ENCODE measurements around the gene SEL1L2.

SEL1L2 gene

GRCh38 chr20:13874394-13875157, 115.8 kb downstream of the SEL1L2 start:
- no peak for DNase-seq (ENCODE audit: extremely low read depth, insufficient read length)
- no peak for TF ChIP-seq CTCF (IDR thresholded peaks at IDR 0.05; ENCODE audit: insufficient read depth, low read length, poor library complexity, severe bottlenecking)
- Histone ChIP-seq H3K27me3 (replicated peaks; ENCODE audit: control insufficient read depth, insufficient read depth, low read length) (no peaks in the 10 kb centered on the region), H3K4me3 (replicated peaks; ENCODE audit: low read depth, low read length) (no peak overlapping the region), H3K36me3 (ENCODE audit: control insufficient read depth, insufficient read depth, low read length) (no peaks in the 10 kb centered on the region)

- DNase-seq (ENCODE audit: extremely low read depth, insufficient read length), result no peak
Measured at GRCh38 chr20:13873831-13874230, 116.6 kb downstream of the SEL1L2 start.

GRCh38 chr20:13870170-13870748, 120.2 kb downstream of the SEL1L2 start:
- no peak for DNase-seq (ENCODE audit: extremely low read depth, insufficient read length)
- H3K4me3 ChIP-seq (replicated peaks; ENCODE audit: low read depth, low read length), result no peak overlapping the region
- H3K27me3 ChIP-seq (replicated peaks; ENCODE audit: control insufficient read depth, insufficient read depth, low read length), result no peaks in the 10 kb centered on the region; the same call in 1 of the 2 replicates
- H3K36me3 ChIP-seq (ENCODE audit: control insufficient read depth, insufficient read depth, low read length), result no peaks in the 10 kb centered on the region
- TF ChIP-seq CTCF (IDR thresholded peaks at IDR 0.05; ENCODE audit: insufficient read depth, low read length, poor library complexity, severe bottlenecking), result peak; percentile 30

More at GRCh38 chr20:13873831-13874230, 116.6 kb downstream of the SEL1L2 start:
- H3K27me3 ChIP-seq (replicated peaks; ENCODE audit: control insufficient read depth, insufficient read depth, low read length), result no peaks in the 10 kb centered on the region
- H3K36me3 ChIP-seq (ENCODE audit: control insufficient read depth, insufficient read depth, low read length), result no peaks in the 10 kb centered on the region
- no peak for TF ChIP-seq CTCF (IDR thresholded peaks at IDR 0.05; ENCODE audit: insufficient read depth, low read length, poor library complexity, severe bottlenecking)
- H3K4me3 ChIP-seq (replicated peaks; ENCODE audit: low read depth, low read length), result no peak overlapping the region

- no peak for DNase-seq (ENCODE audit: extremely low read depth, insufficient read length)
- H3K36me3 ChIP-seq (ENCODE audit: control insufficient read depth, insufficient read depth, low read length), result no peaks in the 10 kb centered on the region
- no peaks in the 10 kb centered on the region; the same call in 1 of the 2 replicates for H3K27me3 ChIP-seq (replicated peaks; ENCODE audit: control insufficient read depth, insufficient read depth, low read length)
Measured at GRCh38 chr20:13868331-13868730, 122.1 kb downstream of the SEL1L2 start.

GRCh38 chr20:13865791-13866351, 124.5 kb downstream of the SEL1L2 start:
- H3K27me3 ChIP-seq (replicated peaks; ENCODE audit: control insufficient read depth, insufficient read depth, low read length), result no peaks in the 10 kb centered on the region; the same call in 1 of the 2 replicates

More at GRCh38 chr20:13868331-13868730, 122.1 kb downstream of the SEL1L2 start:
- TF ChIP-seq CTCF (IDR thresholded peaks at IDR 0.05; ENCODE audit: insufficient read depth, low read length, poor library complexity, severe bottlenecking), result no peak
- no peak overlapping the region for H3K4me3 ChIP-seq (replicated peaks; ENCODE audit: low read depth, low read length)

More at GRCh38 chr20:13865791-13866351, 124.5 kb downstream of the SEL1L2 start:
- Histone ChIP-seq H3K36me3 (ENCODE audit: control insufficient read depth, insufficient read depth, low read length) (no peaks in the 10 kb centered on the region), H3K4me3 (replicated peaks; ENCODE audit: low read depth, low read length) (no peak overlapping the region)
- no peak for TF ChIP-seq CTCF (IDR thresholded peaks at IDR 0.05; ENCODE audit: insufficient read depth, low read length, poor library complexity, severe bottlenecking)
- DNase-seq (ENCODE audit: extremely low read depth, insufficient read length), result no peak

Measured in GM06990 (cell line).